Measurements from ENCODE around the gene PAX4. TPM values are rescaled to one million over a fixed set of nuclear protein-coding genes. Genes with fewer than 3 reads are reported as not detected.

The PAX4 gene
- total RNA-seq, 2 donors from 2014 or later: not detected

DNA sequence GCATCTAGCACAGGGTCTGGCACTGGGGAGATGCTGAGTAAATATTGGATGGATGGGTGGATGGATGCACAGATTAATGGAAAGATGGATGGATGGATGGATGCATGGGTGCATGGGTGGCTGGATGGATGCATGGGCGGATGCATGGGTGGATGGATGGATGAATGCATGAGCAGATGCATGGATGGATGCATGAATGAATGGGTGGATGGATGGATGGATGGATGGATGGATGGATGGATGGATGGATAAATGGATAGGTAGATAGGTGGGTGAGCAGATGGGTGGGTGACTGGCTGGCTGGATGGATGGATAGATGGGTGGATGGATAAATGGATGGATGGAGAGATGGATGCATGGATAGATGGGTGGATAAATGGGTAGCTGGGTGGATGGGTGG lies 5.7 kb downstream of the PAX4 start:
- Histone ChIP-seq H3K27me3 (no peaks in the 10 kb centered on the region), H3K27ac (no peak overlapping the region), H3K4me3 (no peak overlapping the region), H3K9me3 (peaks cover 0 to 11% (median 0%) of the 10 kb centered on the region in 3 donors), H3K4me1 (no peaks in the 10 kb centered on the region), H3K36me3 (replicated peaks in 1 of 2; ENCODE audit: insufficient read depth in 1 of 2, low read depth in 2 of 2) (no peaks in the 10 kb centered on the region)
- DNase-seq: no peak
- TF ChIP-seq, protein P1, sequence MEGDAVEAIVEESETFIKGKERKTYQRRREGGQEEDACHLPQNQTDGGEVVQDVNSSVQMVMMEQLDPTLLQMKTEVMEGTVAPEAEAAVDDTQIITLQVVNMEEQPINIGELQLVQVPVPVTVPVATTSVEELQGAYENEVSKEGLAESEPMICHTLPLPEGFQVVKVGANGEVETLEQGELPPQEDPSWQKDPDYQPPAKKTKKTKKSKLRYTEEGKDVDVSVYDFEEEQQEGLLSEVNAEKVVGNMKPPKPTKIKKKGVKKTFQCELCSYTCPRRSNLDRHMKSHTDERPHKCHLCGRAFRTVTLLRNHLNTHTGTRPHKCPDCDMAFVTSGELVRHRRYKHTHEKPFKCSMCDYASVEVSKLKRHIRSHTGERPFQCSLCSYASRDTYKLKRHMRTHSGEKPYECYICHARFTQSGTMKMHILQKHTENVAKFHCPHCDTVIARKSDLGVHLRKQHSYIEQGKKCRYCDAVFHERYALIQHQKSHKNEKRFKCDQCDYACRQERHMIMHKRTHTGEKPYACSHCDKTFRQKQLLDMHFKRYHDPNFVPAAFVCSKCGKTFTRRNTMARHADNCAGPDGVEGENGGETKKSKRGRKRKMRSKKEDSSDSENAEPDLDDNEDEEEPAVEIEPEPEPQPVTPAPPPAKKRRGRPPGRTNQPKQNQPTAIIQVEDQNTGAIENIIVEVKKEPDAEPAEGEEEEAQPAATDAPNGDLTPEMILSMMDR (IDR thresholded peaks at IDR 0.05): no peak
- no peak for TF ChIP-seq POLR2A (IDR thresholded peaks at IDR 0.05)
- no peak for ATAC-seq
- intact Hi-C loops (cut with DNase I): no loop called here
- 67 to 81% methylated on average over 1 of the region's 1 CpG for WGBS, 2 donors

DNA sequence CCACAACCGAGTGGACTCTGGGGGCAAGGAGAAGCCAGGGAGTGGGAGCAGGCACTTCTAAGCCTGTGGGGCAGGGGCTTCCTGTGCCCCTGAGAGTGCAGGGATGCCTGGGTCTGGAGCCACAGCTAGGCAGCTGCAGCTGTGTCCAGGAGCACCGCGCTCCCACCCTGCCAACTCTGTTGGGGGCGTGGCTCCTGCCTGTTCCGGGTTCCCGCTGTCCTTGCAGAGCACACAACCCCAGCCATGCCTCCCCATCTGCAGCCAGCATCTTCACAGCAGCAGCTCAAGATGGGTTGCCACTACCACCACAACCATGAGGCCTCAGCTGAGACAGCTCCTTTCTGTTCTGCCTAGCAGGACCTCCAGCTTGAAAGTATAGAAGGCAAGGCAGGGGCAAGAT lies 8.6 kb downstream of the PAX4 start:
- Histone ChIP-seq H3K9me3 (peaks cover 0 to 11% (median 0%) of the 10 kb centered on the region in 3 donors), H3K4me1 (no peaks in the 10 kb centered on the region), H3K27me3 (no peaks in the 10 kb centered on the region), H3K27ac (no peak overlapping the region), H3K36me3 (replicated peaks in 1 of 2; ENCODE audit: insufficient read depth in 1 of 2, low read depth in 2 of 2) (no peaks in the 10 kb centered on the region), H3K4me3 (no peak overlapping the region)
- intact Hi-C loops (cut with DNase I): no loop called here
- ATAC-seq (no peak), DNase-seq (no peak)
- WGBS, 2 donors: 88 to 100% methylated on average over 1 to 6 of the region's 6 CpGs
- TF ChIP-seq, protein P1 (IDR thresholded peaks at IDR 0.05): no peak
- no peak for TF ChIP-seq POLR2A (IDR thresholded peaks at IDR 0.05)

DNA sequence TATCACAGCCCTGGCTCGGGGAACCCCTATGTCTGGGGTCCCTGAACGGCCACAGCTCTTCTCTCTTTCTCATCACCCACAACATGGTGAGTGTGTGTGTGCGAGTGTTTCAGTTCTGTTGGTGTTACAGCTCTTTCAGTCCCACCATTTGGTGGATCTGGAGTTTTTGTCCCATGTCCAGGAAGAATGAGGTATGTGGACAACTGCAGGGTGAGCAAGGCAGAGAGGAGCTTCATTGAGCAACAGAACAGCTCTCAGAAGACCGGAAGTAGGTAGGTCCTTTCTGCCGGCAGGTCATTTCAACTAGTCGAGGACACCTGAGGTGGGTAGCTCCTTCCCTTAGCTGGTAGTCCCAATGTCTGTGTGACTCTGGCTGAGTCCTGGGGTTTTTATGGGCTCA lies 9.5 kb downstream of the PAX4 start:
- Histone ChIP-seq H3K27ac (no peak overlapping the region), H3K9me3 (peaks cover 0 to 11% (median 0%) of the 10 kb centered on the region in 3 donors), H3K36me3 (replicated peaks in 1 of 2; ENCODE audit: insufficient read depth in 1 of 2, low read depth in 2 of 2) (no peaks in the 10 kb centered on the region), H3K27me3 (no peaks in the 10 kb centered on the region), H3K4me1 (no peaks in the 10 kb centered on the region), H3K4me3 (no peak overlapping the region)
- TF ChIP-seq, protein P1 (IDR thresholded peaks at IDR 0.05): no peak
- TF ChIP-seq POLR2A (IDR thresholded peaks at IDR 0.05): no peak
- no peak for DNase-seq
- ATAC-seq: no peak
- intact Hi-C loops (cut with DNase I): no loop called here
- 91 to 92% methylated on average over 4 to 6 of the region's 6 CpGs for WGBS, 2 donors

DNA sequence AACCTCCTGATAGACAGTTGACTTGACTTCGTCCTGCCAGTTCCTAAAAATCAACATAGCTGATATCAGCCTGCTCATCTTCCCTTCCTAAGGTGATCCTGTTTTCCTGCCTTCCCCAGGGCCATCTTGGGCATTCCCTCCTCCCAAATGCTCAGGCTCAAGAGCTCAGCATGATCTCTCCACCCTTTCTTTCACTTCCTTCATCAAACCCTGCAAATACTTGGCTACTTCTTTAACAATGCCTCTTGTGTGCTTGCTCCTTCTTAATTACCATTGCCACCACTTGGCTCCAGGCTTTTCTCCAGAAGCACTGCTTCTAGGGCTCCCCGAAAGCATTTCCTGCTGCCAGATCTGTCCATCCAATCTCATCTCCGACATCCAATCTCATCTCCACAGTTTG lies 17.1 kb downstream of the PAX4 start:
- TF ChIP-seq, protein P1 (IDR thresholded peaks at IDR 0.05): no peak
- TF ChIP-seq POLR2A (IDR thresholded peaks at IDR 0.05): no peak
- H3K27me3 ChIP-seq: no peaks in the 10 kb centered on the region
- H3K9me3 ChIP-seq: no peaks in the 10 kb centered on the region
- 76 to 82% methylated on average over 3 of the region's 3 CpGs for WGBS, 2 donors
- no peaks in the 10 kb centered on the region for H3K36me3 ChIP-seq (replicated peaks in 1 of 2; ENCODE audit: insufficient read depth in 1 of 2, low read depth in 2 of 2)
- H3K27ac ChIP-seq: no peak overlapping the region
- DNase-seq (no peak), ATAC-seq (no peak)
- no peaks in the 10 kb centered on the region for H3K4me1 ChIP-seq
- no peak overlapping the region for H3K4me3 ChIP-seq
- intact Hi-C loops (cut with DNase I): no loop called here

DNA sequence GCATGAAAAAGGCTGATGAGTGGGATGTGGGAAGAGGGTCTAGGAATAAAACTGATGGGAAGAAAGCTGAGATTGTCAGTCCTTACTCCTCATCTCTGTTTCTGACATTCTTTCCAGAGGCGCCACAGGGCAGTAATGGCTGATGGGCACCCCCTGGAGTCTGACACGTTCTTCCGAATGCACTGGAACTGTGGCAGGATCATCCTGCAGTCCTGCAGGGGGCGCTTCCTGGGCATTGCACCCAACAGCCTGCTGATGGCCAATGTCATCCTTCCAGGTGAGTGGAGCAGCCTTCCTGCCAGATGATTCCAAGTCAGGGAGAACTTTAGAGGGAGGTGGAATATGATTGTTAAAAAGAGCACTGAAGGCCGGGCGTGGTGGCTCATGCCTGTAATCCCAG lies 19.6 kb downstream of the PAX4 start:
- ATAC-seq: no peak
- intact Hi-C loops (cut with DNase I): loop anchor here (10.0 kb wide), 1 partner anchor 46 kb away; no protein-coding TSS in a partner anchor
- H3K4me3 ChIP-seq: no peak overlapping the region

More for the DNA sequence above, 19.6 kb downstream of the PAX4 start:
- Histone ChIP-seq H3K36me3 (replicated peaks in 1 of 2; ENCODE audit: insufficient read depth in 1 of 2, low read depth in 2 of 2) (no peaks in the 10 kb centered on the region), H3K27me3 (no peaks in the 10 kb centered on the region), H3K9me3 (no peaks in the 10 kb centered on the region), H3K27ac (no peak overlapping the region), H3K4me1 (peaks cover 18% of the 10 kb centered on the region)
- no peak for TF ChIP-seq POLR2A (IDR thresholded peaks at IDR 0.05)
- TF ChIP-seq, protein P1 (IDR thresholded peaks at IDR 0.05): peak in 4 of 7 experiments; percentile 4 to 30 (median 17)
- no peak for DNase-seq
- WGBS, 2 donors: 59 to 66% methylated on average over 6 of the region's 6 CpGs
